ENCODE results near the gene LRRC43. TPM values are rescaled to one million over a fixed set of nuclear protein-coding genes. Genes with fewer than 3 reads are reported as not detected.

The LRRC43 gene
- total RNA-seq, 2 experiments from 2014 or later, result not detected

DNA sequence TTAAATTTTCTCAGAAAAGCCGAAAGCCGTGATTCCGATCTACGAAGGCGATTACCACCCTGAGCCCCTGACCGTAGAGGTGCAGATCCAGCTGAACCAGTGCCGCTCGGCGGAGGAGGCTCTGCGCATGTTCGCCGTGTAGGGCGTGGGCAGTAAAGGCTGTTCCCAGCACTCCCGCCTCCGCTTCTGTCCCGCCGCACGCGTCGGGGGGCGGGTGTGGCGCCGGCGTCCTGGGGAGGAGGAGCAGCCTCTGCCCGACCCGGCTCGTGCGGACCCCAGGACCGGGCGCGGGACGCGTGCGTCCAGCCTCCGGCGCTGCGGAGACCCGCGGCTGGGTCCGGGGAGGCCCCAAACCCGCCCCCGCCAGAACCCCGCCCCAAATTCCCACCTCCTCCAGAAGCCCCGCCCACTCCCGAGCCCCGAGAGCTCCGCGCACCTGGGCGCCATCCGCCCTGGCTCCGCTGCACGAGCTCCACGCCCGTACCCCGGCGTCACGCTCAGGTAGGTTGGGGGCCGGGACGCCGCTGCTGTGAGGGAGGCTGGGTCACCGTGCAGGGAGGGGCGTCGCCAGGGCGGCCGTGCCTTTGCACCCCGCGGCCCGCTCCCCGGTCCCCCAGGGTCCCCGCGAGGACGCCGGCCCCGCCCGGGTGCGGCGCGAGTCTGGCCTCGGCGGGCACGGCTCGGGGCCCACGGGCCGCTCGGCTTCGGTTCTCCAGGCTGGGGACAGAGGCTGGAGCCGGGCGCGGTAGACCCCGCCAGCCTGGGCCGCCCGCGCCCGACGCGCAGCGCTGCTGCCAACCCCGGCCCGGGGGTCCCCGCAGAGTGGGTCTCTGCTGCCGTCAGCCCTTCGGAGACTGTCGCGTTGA is 20.6 kb downstream of the LRRC43 start, which contains the start of gene B3GNT4:
B3GNT4 (plus strand) TSS at position 409 of the 866 bp plus-strand sequence. CDS start 910 bp downstream, outside the sequence.
- H3K36me3 ChIP-seq (ENCODE audit: insufficient read depth, low read length), result peaks cover 12% of the 10 kb centered on the region
- Mint-ChIP-seq H3K27ac (peak within 1 kb of the TSS; percentile 3), H3K27me3 (no peaks in the 10 kb centered on the region), H3K36me3 (ENCODE audit: low read depth) (peaks cover 13% of the 10 kb centered on the region), H3K9me3 (no peaks in the 10 kb centered on the region), H3K4me1 (ENCODE audit: low read depth) (peaks cover 12% of the 10 kb centered on the region), H3K4me3 (peak within 1 kb of the TSS; percentile 83)
- no peak within 1 kb of the TSS for H3K27ac ChIP-seq (ENCODE audit: low read depth in 1 of 2, low read length in 2 of 2)
- H3K27me3 ChIP-seq (ENCODE audit: control insufficient read depth in 1 of 2, insufficient read depth in 2 of 2, low read length in 2 of 2), result peaks cover 7 to 12% of the 10 kb centered on the region in 2 experiments
- CTCF ChIA-PET, result no interaction called here
- peaks cover 14% of the 10 kb centered on the region for H3K4me1 ChIP-seq (ENCODE audit: insufficient read depth, low read length)
- TF ChIP-seq, protein P1, sequence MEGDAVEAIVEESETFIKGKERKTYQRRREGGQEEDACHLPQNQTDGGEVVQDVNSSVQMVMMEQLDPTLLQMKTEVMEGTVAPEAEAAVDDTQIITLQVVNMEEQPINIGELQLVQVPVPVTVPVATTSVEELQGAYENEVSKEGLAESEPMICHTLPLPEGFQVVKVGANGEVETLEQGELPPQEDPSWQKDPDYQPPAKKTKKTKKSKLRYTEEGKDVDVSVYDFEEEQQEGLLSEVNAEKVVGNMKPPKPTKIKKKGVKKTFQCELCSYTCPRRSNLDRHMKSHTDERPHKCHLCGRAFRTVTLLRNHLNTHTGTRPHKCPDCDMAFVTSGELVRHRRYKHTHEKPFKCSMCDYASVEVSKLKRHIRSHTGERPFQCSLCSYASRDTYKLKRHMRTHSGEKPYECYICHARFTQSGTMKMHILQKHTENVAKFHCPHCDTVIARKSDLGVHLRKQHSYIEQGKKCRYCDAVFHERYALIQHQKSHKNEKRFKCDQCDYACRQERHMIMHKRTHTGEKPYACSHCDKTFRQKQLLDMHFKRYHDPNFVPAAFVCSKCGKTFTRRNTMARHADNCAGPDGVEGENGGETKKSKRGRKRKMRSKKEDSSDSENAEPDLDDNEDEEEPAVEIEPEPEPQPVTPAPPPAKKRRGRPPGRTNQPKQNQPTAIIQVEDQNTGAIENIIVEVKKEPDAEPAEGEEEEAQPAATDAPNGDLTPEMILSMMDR (IDR thresholded peaks at IDR 0.05), result no peak
- intact Hi-C loops (cut with DNase I, micrococcal nuclease), result loop anchor here in 1 of 2 experiments (2.0 kb wide), 1 partner anchor 21 kb away; no protein-coding TSS in a partner anchor
- ATAC-seq (ENCODE audit: poor library complexity) (peak; percentile 81), DNase-seq (peak; percentile 50 to 85 (median 70))
- peak within 1 kb of the TSS; percentile 65 for H3K4me3 ChIP-seq (ENCODE audit: low read length)
- POLR2A ChIA-PET, result interaction anchor here (1.1 to 1.8 kb wide), 6 partner anchors 20 to 763 kb away, joined by 3 to 11 read pairs (median 3); partner anchors contain the start of genes ABCB9, DIABLO, MLXIP and RSRC2
- no peaks in the 10 kb centered on the region for H3K9me3 ChIP-seq (ENCODE audit: control insufficient read depth in 1 of 2, insufficient read depth in 1 of 2, low read length in 2 of 2)

DNA sequence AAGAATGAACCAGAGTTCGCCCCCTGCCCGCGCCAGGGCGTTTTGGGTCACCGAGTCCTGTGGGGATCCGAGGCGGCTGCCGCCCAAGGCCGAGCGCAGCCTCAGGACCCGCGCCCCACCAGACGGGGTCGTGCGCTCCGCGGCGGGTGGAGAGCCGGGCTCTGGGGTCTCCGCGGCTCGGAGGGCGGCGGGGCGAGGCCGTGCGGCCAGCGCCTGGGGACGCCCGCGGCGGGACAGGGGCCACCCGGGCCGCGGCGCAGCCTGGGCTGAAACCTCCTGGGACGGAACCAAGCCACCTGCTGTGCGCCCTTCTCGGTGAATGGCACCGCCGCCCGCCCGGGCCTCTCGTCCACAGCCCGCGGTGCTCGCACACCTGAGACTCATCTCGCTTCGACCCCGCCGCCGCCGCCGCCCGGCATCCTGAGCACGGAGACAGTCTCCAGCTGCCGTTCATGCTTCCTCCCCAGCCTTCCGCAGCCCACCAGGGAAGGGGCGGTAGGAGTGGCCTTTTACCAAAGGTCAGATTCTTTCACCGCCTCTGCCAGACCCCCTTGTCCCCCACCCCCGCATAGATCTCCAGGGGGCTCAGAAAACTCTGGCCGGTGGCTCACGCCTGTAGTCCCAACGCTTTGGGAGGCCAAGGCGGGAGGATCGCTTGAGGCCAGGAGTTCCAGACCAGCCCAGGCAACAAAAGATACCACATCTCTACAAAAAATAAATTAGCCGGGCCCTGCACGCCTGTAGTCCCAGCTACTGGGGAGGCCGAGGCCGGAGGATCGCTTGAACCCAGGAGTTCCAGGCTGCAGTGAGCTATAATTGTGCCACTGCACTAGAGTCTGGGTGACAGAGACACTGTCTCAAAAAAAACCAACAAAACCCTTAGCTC is 21.5 kb downstream of the LRRC43 start:
- Histone ChIP-seq H3K27me3 (ENCODE audit: control insufficient read depth in 1 of 2, insufficient read depth in 2 of 2, low read length in 2 of 2) (peaks cover 7 to 12% of the 10 kb centered on the region in 2 experiments), H3K36me3 (ENCODE audit: insufficient read depth, low read length) (peaks cover 21% of the 10 kb centered on the region), H3K4me3 (ENCODE audit: low read length) (peak overlapping the region; percentile 31), H3K4me1 (ENCODE audit: insufficient read depth, low read length) (peaks cover 14% of the 10 kb centered on the region), H3K27ac (ENCODE audit: low read depth in 1 of 2, low read length in 2 of 2) (no peak overlapping the region), H3K9me3 (ENCODE audit: control insufficient read depth in 1 of 2, insufficient read depth in 1 of 2, low read length in 2 of 2) (no peaks in the 10 kb centered on the region)
- Mint-ChIP-seq H3K9me3 (no peaks in the 10 kb centered on the region), H3K27ac (peak overlapping the region; percentile 3), H3K36me3 (ENCODE audit: low read depth) (peaks cover 16% of the 10 kb centered on the region), H3K27me3 (no peaks in the 10 kb centered on the region), H3K4me1 (ENCODE audit: low read depth) (peaks cover 12% of the 10 kb centered on the region), H3K4me3 (peak overlapping the region; percentile 83)
- CTCF ChIA-PET, result interaction anchor here (1.1 to 1.6 kb wide), 3 partner anchors 12 to 62 kb away, joined by 3 to 5 read pairs (median 3); no protein-coding TSS in a partner anchor
- peak in 5 of 14 experiments; percentile 25 to 56 (median 34) for DNase-seq
- intact Hi-C loops (cut with DNase I, micrococcal nuclease), result loop anchor here in 1 of 2 experiments (2.0 kb wide), 1 partner anchor 20 kb away; no protein-coding TSS in a partner anchor
- peak; percentile 14 for ATAC-seq (ENCODE audit: poor library complexity)
- TF ChIP-seq, protein P1 (IDR thresholded peaks at IDR 0.05), result no peak
- POLR2A ChIA-PET, result interaction anchor here (1.3 to 2.9 kb wide), 6 partner anchors 19 to 762 kb away, joined by 3 to 15 read pairs (median 6); partner anchors contain the start of genes ABCB9 and DIABLO

Measured in CD4-positive, alpha-beta T cell (primary cell).